GM18873 (cell line): ENCODE measurements around the gene SRRM5.
A peak's percentile ranks its signal among the peaks of the same experiment; 100 is the strongest.
"Not testable (repeated sequence)": the region's sequence is repeated elsewhere in the genome, so short reads cannot be mapped to it uniquely, and the experiment has no call there.

ENCODE experiments used
- ATAC-seq: cut with Tn5 transposase; IDR thresholded peaks from one replicate; pipeline ENCODE4 v1.9.1; 2021; ENCODE audit warnings: mild to moderate bottlenecking, moderate library complexity, moderate number of reproducible peaks; ENCODE audit not compliant: unreplicated experiment, low FRiP score

Gene SRRM5

GRCh38 chr19:43589678-43590077, 22.2 kb upstream of the SRRM5 start:
- no peak for ATAC-seq

- no peak for ATAC-seq
Measured at GRCh38 chr19:43591904-43592772, 19.8 kb upstream of the SRRM5 start.

GRCh38 chr19:43592800-43593350, 19.0 kb upstream of the SRRM5 start:
- no peak for ATAC-seq

- ATAC-seq: no peak
Measured at GRCh38 chr19:43594081-43594697, 17.7 kb upstream of the SRRM5 start.

GRCh38 chr19:43594710-43595604, 16.9 kb upstream of the SRRM5 start:
- ATAC-seq: no peak

- no peak for ATAC-seq
Measured at GRCh38 chr19:43595605-43595998, 16.3 kb upstream of the SRRM5 start.

- peak; percentile 75 for ATAC-seq
Measured at GRCh38 chr19:43595999-43596841, 15.7 kb upstream of the SRRM5 start, which contains the start of the genes IRGQ and ZNF576. Gene IRGQ, minus strand, starts transcription at chr19:43596134. Its CDS starts 796 bp downstream, at chr19:43595338. Gene ZNF576, plus strand, starts transcription at chr19:43596595. Its CDS starts 514 bp downstream, at chr19:43597109.

GRCh38 chr19:43596842-43597461, 14.9 kb upstream of the SRRM5 start:
- ATAC-seq: no peak

GRCh38 chr19:43597876-43598275, 14.0 kb upstream of the SRRM5 start:
- no peak for ATAC-seq

GRCh38 chr19:43598445-43599240, 13.2 kb upstream of the SRRM5 start:
- no peak for ATAC-seq

- no peak for ATAC-seq
Measured at GRCh38 chr19:43599635-43600295, 12.1 kb upstream of the SRRM5 start.

- ATAC-seq: not testable (repeated sequence)
Measured at GRCh38 chr19:43600326-43600725, 11.6 kb upstream of the SRRM5 start.

GRCh38 chr19:43605875-43606568, 5.9 kb upstream of the SRRM5 start:
- no peak for ATAC-seq

GRCh38 chr19:43606569-43607229, 5.2 kb upstream of the SRRM5 start:
- no peak for ATAC-seq

GRCh38 chr19:43607238-43608205, 4.4 kb upstream of the SRRM5 start:
- no peak for ATAC-seq

GRCh38 chr19:43609872-43610271, 2.0 kb upstream of the SRRM5 start:
- ATAC-seq: no peak
